Subcutaneous abdominal adipose tissue (tissue), 5 donors: ENCODE measurements around the gene CXorf65.

ENCODE experiments used
- H3K27ac ChIP-seq: one replicate; pipeline ENCODE4 v1.7.0; 2013; ENCODE audit warnings: low read depth, mild to moderate bottlenecking, inconsistent platforms, low read length, moderate library complexity
- H3K27me3 ChIP-seq, 5 donors: one replicate each; pipeline ENCODE4 v1.7.0; 2013; ENCODE audit warnings: low read length in 5 of 5, inconsistent platforms in 1 of 5; ENCODE audit not compliant: control insufficient read depth in 5 of 5, insufficient read depth in 4 of 5
- H3K36me3 ChIP-seq, 5 donors: one replicate each; pipeline ENCODE4 v1.7.0; 2013; ENCODE audit warnings: low read length in 5 of 5; ENCODE audit not compliant: control insufficient read depth in 5 of 5, insufficient read depth in 5 of 5
- H3K4me1 ChIP-seq, 5 donors: one replicate each; pipeline ENCODE4 v1.7.0; 2013; ENCODE audit warnings: low read length in 5 of 5, mild to moderate bottlenecking in 3 of 5, moderate library complexity in 1 of 5; ENCODE audit not compliant: control insufficient read depth in 5 of 5, insufficient read depth in 5 of 5
- H3K4me3 ChIP-seq, 5 donors: one replicate each; pipeline ENCODE4 v1.7.0; 2013; ENCODE audit warnings: low read length in 5 of 5, low read depth in 1 of 5
- H3K9ac ChIP-seq, 5 donors: one replicate each; pipeline ENCODE4 v1.7.0; 2013; ENCODE audit warnings: low read length in 5 of 5, mild to moderate bottlenecking in 4 of 5, moderate library complexity in 3 of 5
- H3K9me3 ChIP-seq, 5 donors: one replicate each; pipeline ENCODE4 v1.7.0; 2013; ENCODE audit warnings: low read length in 5 of 5; ENCODE audit not compliant: control insufficient read depth in 5 of 5
- donor health status: healthy.
- donor health status: healthy.
- donor health status: healthy.
- donor health status: healthy.
- donor health status: healthy.

The CXorf65 gene

DNA sequence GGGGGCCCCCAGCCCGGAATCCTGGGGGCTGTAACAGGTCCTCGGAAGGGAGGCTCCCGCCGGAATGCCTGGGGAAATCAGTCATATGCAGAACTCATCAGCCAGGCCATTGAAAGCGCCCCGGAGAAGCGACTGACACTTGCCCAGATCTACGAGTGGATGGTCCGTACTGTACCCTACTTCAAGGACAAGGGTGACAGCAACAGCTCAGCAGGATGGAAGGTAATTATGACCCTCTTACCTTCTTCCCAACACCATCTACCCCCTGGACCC lies 9.8 kb downstream of the CXorf65 start:
- Histone ChIP-seq H3K27me3 (peaks cover 0 to 14% (median 11%) of the 10 kb centered on the region in 5 donors), H3K4me1 (peaks cover 0 to 33% (median 24%) of the 10 kb centered on the region in 5 donors), H3K9ac (peak overlapping the region in 4 of 5 donors; percentile 53 to 66 (median 64)), H3K36me3 (peaks cover 0 to 3% (median 0%) of the 10 kb centered on the region in 5 donors), H3K9me3 (no peaks in the 10 kb centered on the region), H3K27ac (peak overlapping the region; percentile 41), H3K4me3 (peak overlapping the region; percentile 49 to 88 (median 81))

DNA sequence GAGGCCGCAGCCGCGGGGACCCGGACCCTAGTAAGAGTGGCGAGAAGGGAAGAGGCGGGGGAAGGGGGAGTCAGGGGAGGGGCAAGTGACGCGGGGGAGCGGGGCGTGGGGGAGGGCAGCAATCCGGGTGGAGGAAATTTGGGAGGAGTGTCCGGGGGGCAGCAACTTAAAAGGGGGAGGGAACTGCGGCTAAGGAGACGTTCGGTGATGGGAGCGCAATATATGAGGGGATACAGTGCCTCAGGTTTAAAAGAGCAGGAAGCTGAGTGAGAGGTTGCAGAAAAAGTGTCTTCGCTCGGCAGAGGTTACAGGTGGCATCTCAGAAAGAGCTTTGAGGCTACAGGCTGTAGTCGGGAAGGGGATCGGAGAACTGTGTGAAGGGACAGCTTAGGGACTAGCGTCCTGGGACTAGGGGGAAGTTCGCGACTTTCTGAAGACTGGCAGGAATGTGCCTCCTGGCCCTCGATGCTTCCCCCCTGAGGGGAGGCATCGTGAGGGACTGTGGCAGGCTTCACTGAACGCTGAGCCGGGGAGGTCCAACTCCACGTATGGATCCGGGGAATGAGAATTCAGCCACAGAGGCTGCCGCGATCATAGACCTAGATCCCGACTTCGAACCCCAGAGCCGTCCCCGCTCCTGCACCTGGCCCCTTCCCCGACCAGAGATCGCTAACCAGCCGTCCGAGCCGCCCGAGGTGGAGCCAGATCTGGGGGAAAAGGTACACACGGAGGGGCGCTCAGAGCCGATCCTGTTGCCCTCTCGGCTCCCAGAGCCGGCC lies 10.4 kb downstream of the CXorf65 start:
- H3K36me3 ChIP-seq = peaks cover 0 to 3% (median 0%) of the 10 kb centered on the region in 5 donors

GRCh38 chrX:71095555-71095980 lies 11.0 kb downstream of the CXorf65 start, which contains the start of gene FOXO4:
TSS of gene FOXO4 (plus strand) at chrX:71095851. CDS start at chrX:71096529, 678 bp downstream.
- peak within 1 kb of the TSS; percentile 41 for H3K27ac ChIP-seq

More for the DNA sequence above, 10.4 kb downstream of the CXorf65 start:
- Histone ChIP-seq H3K9me3 (no peaks in the 10 kb centered on the region), H3K27me3 (peaks cover 0 to 12% (median 7%) of the 10 kb centered on the region in 5 donors), H3K4me1 (peaks cover 0 to 33% (median 24%) of the 10 kb centered on the region in 5 donors), H3K27ac (peak overlapping the region; percentile 41), H3K4me3 (peak overlapping the region; percentile 74 to 89 (median 84)), H3K9ac (peak overlapping the region; percentile 38 to 66 (median 64))

DNA sequence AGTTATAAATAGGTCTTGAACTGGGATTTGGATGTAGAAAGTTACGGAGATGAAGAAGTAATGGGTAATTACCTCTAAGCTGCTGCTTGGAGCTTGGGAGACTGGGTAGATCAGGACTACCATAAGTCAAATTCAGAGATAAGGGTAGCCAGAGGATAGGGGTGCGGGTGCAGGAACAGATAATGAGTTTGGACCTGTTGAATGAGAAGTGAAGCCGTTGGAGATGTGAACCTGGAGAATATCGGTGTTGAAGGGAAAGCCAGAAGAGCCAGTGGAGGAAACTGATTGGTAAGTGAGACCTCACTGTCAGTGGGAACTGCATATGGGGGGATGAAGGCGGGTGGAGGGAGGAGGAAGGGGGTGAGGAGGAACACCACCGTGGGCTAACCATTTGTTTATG lies 11.5 kb downstream of the CXorf65 start:
- Histone ChIP-seq H3K9ac (peak overlapping the region in 4 of 5 donors; percentile 26 to 71 (median 64)), H3K4me3 (peak overlapping the region; percentile 59 to 84 (median 75)), H3K36me3 (no peaks in the 10 kb centered on the region), H3K9me3 (no peaks in the 10 kb centered on the region), H3K4me1 (peaks cover 0 to 33% (median 24%) of the 10 kb centered on the region in 5 donors), H3K27me3 (peaks cover 0 to 8% (median 4%) of the 10 kb centered on the region in 5 donors), H3K27ac (no peak overlapping the region)

More at GRCh38 chrX:71095555-71095980, 11.0 kb downstream of the CXorf65 start, which contains the start of gene FOXO4:
- Histone ChIP-seq H3K4me3 (peak within 1 kb of the TSS; percentile 74 to 89 (median 84)), H3K36me3 (no peaks in the 10 kb centered on the region), H3K4me1 (peaks cover 0 to 33% (median 24%) of the 10 kb centered on the region in 5 donors), H3K27me3 (peaks cover 0 to 8% (median 4%) of the 10 kb centered on the region in 5 donors), H3K9ac (peak within 1 kb of the TSS; percentile 53 to 71 (median 66)), H3K9me3 (no peaks in the 10 kb centered on the region)

- no peak overlapping the region for H3K27ac ChIP-seq
- H3K36me3 ChIP-seq = no peaks in the 10 kb centered on the region
- H3K9me3 ChIP-seq = no peaks in the 10 kb centered on the region
- peaks cover 0 to 7% (median 2%) of the 10 kb centered on the region in 5 donors for H3K27me3 ChIP-seq
- no peak overlapping the region for H3K9ac ChIP-seq
- no peak overlapping the region for H3K4me3 ChIP-seq
- H3K4me1 ChIP-seq = peaks cover 0 to 9% (median 6%) of the 10 kb centered on the region in 5 donors
Observed at GRCh38 chrX:71091263-71091662, 15.3 kb downstream of the CXorf65 start.

DNA sequence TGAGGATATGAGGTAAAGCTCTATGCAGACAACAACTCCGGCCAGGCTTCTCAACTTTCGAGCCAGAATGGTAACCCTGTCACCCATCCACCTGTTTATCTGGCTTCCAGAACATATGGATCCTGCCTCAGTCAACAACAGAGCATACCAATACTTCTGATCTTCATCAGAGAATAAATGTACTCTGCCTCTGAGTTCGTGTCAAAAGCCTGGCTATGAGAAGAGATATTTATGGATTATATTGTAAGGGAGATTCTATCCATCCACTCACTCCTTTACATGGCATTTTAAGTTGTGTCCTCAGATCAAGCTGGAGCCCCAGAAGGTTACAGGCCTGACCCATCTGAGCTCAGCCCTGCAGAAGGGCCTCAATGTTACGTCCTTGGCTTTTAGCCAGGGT lies 20.6 kb downstream of the CXorf65 start:
- H3K27me3 ChIP-seq = peaks cover 0 to 8% (median 0%) of the 10 kb centered on the region in 5 donors
- no peaks in the 10 kb centered on the region for H3K4me1 ChIP-seq
- H3K27ac ChIP-seq = no peak overlapping the region
- no peak overlapping the region for H3K9ac ChIP-seq
- H3K4me3 ChIP-seq = no peak overlapping the region
- H3K36me3 ChIP-seq = no peaks in the 10 kb centered on the region
- no peaks in the 10 kb centered on the region for H3K9me3 ChIP-seq

DNA sequence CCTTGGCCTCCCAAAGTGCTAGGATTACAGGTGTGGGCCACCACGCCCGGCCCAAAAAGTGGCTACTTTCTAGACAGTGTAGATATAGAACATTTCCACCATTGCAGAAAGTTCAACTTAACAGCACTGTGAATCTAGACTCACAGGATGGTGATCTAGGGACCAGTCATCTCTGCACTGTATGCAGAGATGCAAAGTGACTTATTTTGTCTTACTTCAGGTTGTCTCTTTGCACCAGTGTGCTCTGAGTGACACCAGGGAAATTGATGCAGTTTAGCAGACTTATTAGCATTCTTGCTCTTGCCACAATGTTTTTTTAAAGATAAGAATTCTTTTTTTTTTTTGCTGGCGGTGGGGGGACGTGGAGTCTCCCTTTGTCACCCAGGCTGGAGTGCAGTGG lies 23.7 kb downstream of the CXorf65 start:
- Histone ChIP-seq H3K36me3 (no peaks in the 10 kb centered on the region), H3K9ac (no peak overlapping the region), H3K4me3 (no peak overlapping the region), H3K27me3 (peaks cover 0 to 5% (median 0%) of the 10 kb centered on the region in 5 donors), H3K9me3 (no peaks in the 10 kb centered on the region), H3K27ac (no peak overlapping the region), H3K4me1 (no peaks in the 10 kb centered on the region)

DNA sequence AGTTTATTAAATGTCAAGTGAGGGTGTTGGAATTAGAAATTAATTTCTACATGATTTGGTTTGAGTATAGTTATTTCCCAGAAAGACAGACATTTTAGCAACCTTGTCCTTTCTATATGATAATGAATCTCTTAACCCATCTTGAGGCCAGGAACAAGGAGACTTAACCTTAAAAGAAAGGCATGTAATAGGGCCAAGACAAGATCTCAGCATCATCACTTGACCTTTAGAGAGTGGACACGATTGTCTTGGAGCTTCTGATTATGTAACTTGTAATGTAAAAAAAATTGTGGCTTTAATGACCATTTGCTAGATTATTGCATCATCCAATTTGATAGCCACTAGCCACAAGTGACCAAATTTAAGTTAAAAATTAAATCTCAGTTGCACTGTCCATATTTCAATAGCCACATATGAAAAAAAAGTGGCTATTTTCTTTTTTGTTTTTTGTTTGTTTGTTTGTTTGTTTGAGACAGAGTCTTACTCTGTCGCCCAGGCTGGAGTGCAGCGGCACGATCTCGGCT lies 24.4 kb downstream of the CXorf65 start:
- Histone ChIP-seq H3K36me3 (no peaks in the 10 kb centered on the region), H3K9me3 (no peaks in the 10 kb centered on the region), H3K4me3 (no peak overlapping the region), H3K27ac (no peak overlapping the region), H3K4me1 (no peaks in the 10 kb centered on the region), H3K27me3 (peaks cover 0 to 5% (median 0%) of the 10 kb centered on the region in 5 donors), H3K9ac (no peak overlapping the region)

- no peaks in the 10 kb centered on the region for H3K4me1 ChIP-seq
- no peaks in the 10 kb centered on the region for H3K36me3 ChIP-seq
- peaks cover 0 to 3% (median 0%) of the 10 kb centered on the region in 5 donors for H3K9me3 ChIP-seq
- peaks cover 0 to 7% (median 0%) of the 10 kb centered on the region in 5 donors for H3K27me3 ChIP-seq
- no peak overlapping the region for H3K4me3 ChIP-seq
- H3K27ac ChIP-seq = no peak overlapping the region
- H3K9ac ChIP-seq = no peak overlapping the region
Observed at GRCh38 chrX:71081330-71082123, 25.0 kb downstream of the CXorf65 start.
